Mononuclear cell (primary cell): ENCODE measurements around the gene ADAM10. TPM values are rescaled to one million over a fixed set of nuclear protein-coding genes. Genes with fewer than 3 reads are reported as not detected.
"Not testable (repeated sequence)": the region's sequence is repeated elsewhere in the genome, so short reads cannot be mapped to it uniquely, and the experiment has no call there.

Source experiments
- H3K27me3 ChIP-seq: 2 replicates; pipeline ENCODE4 v1.6.0; 2011; ENCODE audit warnings: low read length, control low read depth; ENCODE audit not compliant: insufficient read depth
- H3K4me1 ChIP-seq: 2 replicates; pipeline ENCODE4 v1.5.1; 2011; ENCODE audit warnings: mild to moderate bottlenecking, low read length, control low read depth; ENCODE audit not compliant: insufficient read depth
- H3K4me3 ChIP-seq: 2 replicates; pipeline ENCODE4 v1.5.1; 2011; ENCODE audit warnings: mild to moderate bottlenecking, low read length, moderate library complexity
- H3K9me3 ChIP-seq: 2 replicates; pipeline ENCODE4 v1.5.1; 2011; ENCODE audit warnings: low read depth, mild to moderate bottlenecking, control low read depth, low read length
- total RNA-seq: library from RNA; depleted of rRNA; stranded (reverse); fragments of >200 nt; gene quantifications from one replicate; pipeline ENCODE4 v1.2.3, GENCODE V29; 2012

The ADAM10 gene
- total RNA-seq, 1 donor, result 97.6 TPM

- Histone ChIP-seq H3K4me1 (peaks cover 5% of the 10 kb centered on the region), H3K27me3 (no peaks in the 10 kb centered on the region), H3K4me3 (no peak overlapping the region), H3K9me3 (no peaks in the 10 kb centered on the region)
Observed at GRCh38 chr15:58631319-58631718, 118.2 kb downstream of the ADAM10 start.

- Histone ChIP-seq H3K27me3 (no peaks in the 10 kb centered on the region), H3K4me3 (no peak overlapping the region), H3K4me1 (peaks cover 5% of the 10 kb centered on the region), H3K9me3 (no peaks in the 10 kb centered on the region)
Observed at GRCh38 chr15:58629625-58630024, 119.9 kb downstream of the ADAM10 start.

- no peaks in the 10 kb centered on the region for H3K9me3 ChIP-seq
- peak overlapping the region; percentile 2 for H3K4me3 ChIP-seq
Observed at GRCh38 chr15:58628206-58628947, 121.1 kb downstream of the ADAM10 start.

GRCh38 chr15:58627701-58628100 lies 121.8 kb downstream of the ADAM10 start:
- H3K9me3 ChIP-seq, result no peaks in the 10 kb centered on the region
- peaks cover 5% of the 10 kb centered on the region for H3K4me1 ChIP-seq

More at GRCh38 chr15:58628206-58628947, 121.1 kb downstream of the ADAM10 start:
- H3K4me1 ChIP-seq, result peaks cover 5% of the 10 kb centered on the region
- no peaks in the 10 kb centered on the region for H3K27me3 ChIP-seq

GRCh38 chr15:58627046-58627445 lies 122.5 kb downstream of the ADAM10 start:
- Histone ChIP-seq H3K27me3 (no peaks in the 10 kb centered on the region), H3K4me3 (no peak overlapping the region), H3K4me1 (peaks cover 5% of the 10 kb centered on the region), H3K9me3 (no peaks in the 10 kb centered on the region)

More at GRCh38 chr15:58627701-58628100, 121.8 kb downstream of the ADAM10 start:
- no peaks in the 10 kb centered on the region for H3K27me3 ChIP-seq
- no peak overlapping the region for H3K4me3 ChIP-seq

GRCh38 chr15:58626378-58626777 lies 123.1 kb downstream of the ADAM10 start:
- Histone ChIP-seq H3K4me3 (no peak overlapping the region), H3K9me3 (no peaks in the 10 kb centered on the region), H3K27me3 (no peaks in the 10 kb centered on the region), H3K4me1 (peaks cover 5% of the 10 kb centered on the region)

GRCh38 chr15:58622877-58623276 lies 126.6 kb downstream of the ADAM10 start:
- Histone ChIP-seq H3K9me3 (no peaks in the 10 kb centered on the region), H3K4me1 (no peaks in the 10 kb centered on the region), H3K4me3 (no peak overlapping the region)

GRCh38 chr15:58620268-58620667 lies 129.2 kb downstream of the ADAM10 start:
- H3K27me3 ChIP-seq, H3K4me3 ChIP-seq, H3K4me1 ChIP-seq, H3K9me3 ChIP-seq: not testable (repeated sequence)

More at GRCh38 chr15:58622877-58623276, 126.6 kb downstream of the ADAM10 start:
- H3K27me3 ChIP-seq, result no peaks in the 10 kb centered on the region

- Histone ChIP-seq H3K27me3 (no peaks in the 10 kb centered on the region), H3K4me1 (peaks cover 4% of the 10 kb centered on the region), H3K9me3 (peaks cover 8% of the 10 kb centered on the region), H3K4me3 (no peak overlapping the region)
Observed at GRCh38 chr15:58616171-58616570, 133.3 kb downstream of the ADAM10 start.

GRCh38 chr15:58611731-58612676 lies 137.5 kb downstream of the ADAM10 start:
- peaks cover 4% of the 10 kb centered on the region for H3K4me1 ChIP-seq
- H3K27me3 ChIP-seq, result no peaks in the 10 kb centered on the region
- no peak overlapping the region for H3K4me3 ChIP-seq
- peaks cover 8% of the 10 kb centered on the region for H3K9me3 ChIP-seq

- Histone ChIP-seq H3K27me3 (no peaks in the 10 kb centered on the region), H3K9me3 (no peaks in the 10 kb centered on the region), H3K4me3 (no peak overlapping the region), H3K4me1 (peaks cover 6% of the 10 kb centered on the region)
Observed at GRCh38 chr15:58608711-58609110, 140.8 kb downstream of the ADAM10 start.

- Histone ChIP-seq H3K4me3 (no peak overlapping the region), H3K27me3 (no peaks in the 10 kb centered on the region), H3K4me1 (peaks cover 5% of the 10 kb centered on the region), H3K9me3 (no peaks in the 10 kb centered on the region)
Observed at GRCh38 chr15:58608129-58608590, 141.3 kb downstream of the ADAM10 start.

GRCh38 chr15:58606577-58607080 lies 142.9 kb downstream of the ADAM10 start:
- H3K27me3 ChIP-seq, result no peaks in the 10 kb centered on the region
- H3K9me3 ChIP-seq, result no peaks in the 10 kb centered on the region
- H3K4me3 ChIP-seq, result no peak overlapping the region
- H3K4me1 ChIP-seq, result peaks cover 5% of the 10 kb centered on the region

GRCh38 chr15:58605931-58606530 lies 143.5 kb downstream of the ADAM10 start:
- Histone ChIP-seq H3K27me3 (no peaks in the 10 kb centered on the region), H3K9me3 (no peaks in the 10 kb centered on the region), H3K4me3 (no peak overlapping the region), H3K4me1 (peaks cover 5% of the 10 kb centered on the region)
